A549 (cell line): Measurements from ENCODE around the gene BCL2L11. TPM values are rescaled to one million over a fixed set of nuclear protein-coding genes. Genes with fewer than 3 reads are reported as not detected.
A peak's percentile ranks its signal among the peaks of the same experiment; 100 is the strongest.

Source experiments
- ATAC-seq, 2 experiments: fragments of 200-7000 bp in 1 of 2; fragments of >200 bp in 1 of 2; cut with Nextera tagmentation in 1 of 2; cut with Tn5 transposase in 1 of 2; 3 replicates each; pipeline versions ENCODE4 v1.8.0 to v1.9.1; 2018 to 2020; ENCODE audit warnings: mild to moderate bottlenecking in 1 of 2, moderate library complexity in 1 of 2
- CTCF ChIA-PET: fragments of 300-600 bp; sonication (Branson Sonifier 250); formaldehyde crosslinking; extraction: SDS; loops from one replicate; lab custom pipeline; 2021; ENCODE audit warnings: antibody characterized with exemption, inconsistent platforms; lab: Yijun Ruan, JAX
- POLR2A ChIA-PET: fragments of 350-600 bp; formaldehyde crosslinking; extraction: SDS; loops from one replicate; lab custom pipeline; 2021; ENCODE audit warnings: antibody characterized with exemption, inconsistent platforms; lab: Yijun Ruan, JAX
- DNase-seq, 2 experiments: peaks; one replicate each; pipeline versions ENCODE4 v3.0.0 to v3.0.0-alpha.2; 2011 to 2016; ENCODE audit warnings: low read depth in 1 of 2, low spot score in 1 of 2
- FAIRE-seq: peaks from 2 replicates; lab custom pipeline; 2011; peaks lifted over from hg19 to GRCh38; lab: Jason Lieb, UNC
- H3K27ac ChIP-seq, 2 experiments: fragments of >200 bp; sonication (Bioruptor Twin); formaldehyde crosslinking; 3 replicates each; pipeline ENCODE4 v1.5.1; 2016 to 2017
- H3K4me1 ChIP-seq: fragments of >200 bp; sonication (Bioruptor Twin); formaldehyde crosslinking; 3 replicates; pipeline ENCODE4 v1.6.1; 2016
- H3K4me2 ChIP-seq: fragments of >200 bp; sonication (Bioruptor Twin); formaldehyde crosslinking; 3 replicates; pipeline ENCODE4 v1.6.1; 2016
- H3K4me3 ChIP-seq: fragments of >200 bp; sonication (Bioruptor Twin); formaldehyde crosslinking; 3 replicates; pipeline ENCODE4 v1.5.1; 2016
- H3K9me3 ChIP-seq: fragments of >200 bp; sonication (Bioruptor Twin); formaldehyde crosslinking; 3 replicates; pipeline ENCODE4 v1.6.1; 2016
- BHLHE40 ChIP-seq: IDR thresholded peaks from 2 replicates; pipeline ENCODE4 v1.6.1; 2012; ENCODE audit warnings: low read depth, low read length, inconsistent platforms
- CEBPB ChIP-seq, 2 experiments: fragments of >200 bp in 1 of 2; sonication (Bioruptor Twin) in 1 of 2; formaldehyde crosslinking in 1 of 2; IDR thresholded peaks; 2 replicates each; pipeline ENCODE4 v1.6.1; 2012 to 2016
- CHD2 ChIP-seq: fragments of 150-350 bp; IDR thresholded peaks from 2 replicates; pipeline ENCODE4 v1.6.1; 2014; ENCODE audit warnings: low read length; ENCODE audit not compliant: partially characterized antibody
- EHF ChIP-seq: fragments of 250-450 bp; sonication (Bioruptor Pico); IDR thresholded peaks from 2 replicates; pipeline ENCODE4 v1.5.0; 2020; ENCODE audit warnings: mild to moderate bottlenecking
- FOSL2 ChIP-seq, 2 experiments: fragments of 450-650 bp in 1 of 2; fragments of >200 bp in 1 of 2; sonication (Bioruptor Twin) in 1 of 2; formaldehyde crosslinking; IDR thresholded peaks; 2 replicates each; pipeline versions ENCODE4 v1.5.0 to v1.6.1; 2016 to 2020; ENCODE audit warnings: mild to moderate bottlenecking in 1 of 2, moderate library complexity in 1 of 2
- FOXS1 ChIP-seq: fragments of 250-450 bp; sonication (Bioruptor Pico); IDR thresholded peaks from 2 replicates; pipeline ENCODE4 v1.5.0; 2020; ENCODE audit warnings: mild to moderate bottlenecking, moderate library complexity
- HDAC2 ChIP-seq: fragments of 200-600 bp; sonication (generic); IDR thresholded peaks from 2 replicates; pipeline ENCODE4 v1.6.1; 2016
- HOXA7 ChIP-seq: fragments of 250-450 bp; sonication (Bioruptor Pico); IDR thresholded peaks from 2 replicates; pipeline ENCODE4 v1.5.0; 2020; ENCODE audit warnings: mild to moderate bottlenecking, moderate library complexity
- HOXB13 ChIP-seq: fragments of 250-450 bp; sonication (Bioruptor Pico); IDR thresholded peaks from 2 replicates; pipeline ENCODE4 v1.5.0; 2020; ENCODE audit warnings: low read depth, mild to moderate bottlenecking, moderate library complexity
- JUNB ChIP-seq: fragments of >200 bp; sonication (Bioruptor Twin); formaldehyde crosslinking; IDR thresholded peaks from 2 replicates; pipeline ENCODE4 v1.6.1; 2016
- MYC ChIP-seq: IDR thresholded peaks from 2 replicates; pipeline ENCODE4 v1.6.1; 2012; ENCODE audit warnings: mild to moderate bottlenecking, inconsistent platforms, low read length, improper control_type of control experiment, borderline replicate concordance
- NFE2L2 ChIP-seq: fragments of 150-350 bp; conservative IDR thresholded peaks from 2 replicates; pipeline ENCODE4 v1.6.1; 2014; ENCODE audit warnings: low read length
- NR3C1 ChIP-seq: fragments of >200 bp; sonication (Bioruptor Twin); formaldehyde crosslinking; IDR thresholded peaks from 3 replicates; pipeline ENCODE4 v1.6.1; 2017
- POLR2A ChIP-seq: IDR thresholded peaks from 2 replicates; pipeline ENCODE4 v1.6.1; 2012; ENCODE audit warnings: mild to moderate bottlenecking, low read length
- RARB ChIP-seq: fragments of 250-450 bp; sonication (Bioruptor Pico); IDR thresholded peaks from 2 replicates; pipeline ENCODE4 v1.8.0; 2021; ENCODE audit warnings: mild to moderate bottlenecking, moderate library complexity
- RCOR1 ChIP-seq: fragments of 150-350 bp; IDR thresholded peaks from 2 replicates; pipeline ENCODE4 v1.6.1; 2014; ENCODE audit warnings: antibody characterized with exemption, low read length, low read depth
- ZNF302 ChIP-seq: fragments of 250-450 bp; sonication (Bioruptor Pico); IDR thresholded peaks from 2 replicates; pipeline ENCODE4 v1.9.0; 2021; ENCODE audit warnings: inconsistent platforms, mild to moderate bottlenecking, moderate library complexity
- ZSCAN20 ChIP-seq: fragments of 250-450 bp; sonication (Bioruptor Pico); IDR thresholded peaks from 2 replicates; pipeline ENCODE4 v1.8.0; 2022; ENCODE audit warnings: mild to moderate bottlenecking, moderate library complexity
- WGBS: methylation state at CpG from one replicate; pipeline ENCODE4 v1.1.6; 2017; ENCODE audit errors: missing lambda C conversion rate; 5-methylcytosine and 5-hydroxymethylcytosine counted together
- polyA plus RNA-seq, 4 experiments: library from polyadenylated mRNA; depleted of rRNA in 3 of 4; stranded (reverse); fragments of >200 nt; fragmentation: RNase III in 1 of 4; extraction: RNeasy Plus Mini Kit Qiagen cat#74134 plus additional on column Dnase treatment in 1 of 4; gene quantifications; 2 replicates in 3 of 4; 3 replicates in 1 of 4; pipeline ENCODE4 v1.2.3, GENCODE V29; 2011 to 2017
- TF ChIP-seq, protein P1 (sequence below): fragments of >200 bp; sonication (Bioruptor Twin); formaldehyde crosslinking; IDR thresholded peaks from 3 replicates; pipeline ENCODE4 v1.6.1; 2016
- TF ChIP-seq, protein P2 (sequence below): fragments of 250-450 bp; sonication (Bioruptor Pico); IDR thresholded peaks from 2 replicates; pipeline ENCODE4 v1.5.0; 2020; ENCODE audit warnings: low read depth, mild to moderate bottlenecking, moderate library complexity
- TF ChIP-seq, protein P3 (sequence below): fragments of >200 bp; sonication (Bioruptor Twin); formaldehyde crosslinking; IDR thresholded peaks from 3 replicates; pipeline ENCODE4 v1.5.1; 2016
- TF ChIP-seq, protein P4 (sequence below): IDR thresholded peaks from 2 replicates; pipeline ENCODE4 v1.6.1; 2012
- TF ChIP-seq, protein P5 (sequence below): IDR thresholded peaks from 2 replicates; pipeline ENCODE4 v1.6.1; 2012; ENCODE audit warnings: low read depth, borderline replicate concordance

Gene BCL2L11
- polyA plus RNA-seq, 2 of the 4 experiments (the other 2 are of a cell fraction): 7.4 to 14.5 TPM

DNA sequence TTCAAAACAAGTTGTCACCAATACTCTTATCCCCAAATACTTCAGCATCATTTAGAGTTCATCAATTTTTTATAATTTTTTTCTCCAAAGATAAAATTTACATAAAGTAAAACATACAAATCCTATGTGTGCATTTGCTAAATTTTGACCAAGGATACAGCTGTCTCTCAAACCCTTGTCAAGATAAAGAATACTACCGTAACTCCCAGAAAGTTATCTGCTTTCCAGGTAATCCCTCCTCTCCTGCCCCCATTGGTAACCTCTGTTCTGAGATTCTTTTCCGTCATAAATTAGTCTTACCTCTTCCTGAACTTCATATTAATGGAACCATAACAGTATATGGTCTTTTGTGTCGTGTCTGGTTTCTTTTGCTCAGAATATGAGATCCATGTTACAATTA, 49.2 kb downstream of the BCL2L11 start:
- Histone ChIP-seq H3K27ac (peak overlapping the region; percentile 33 to 75; a peak in 1 of 6 replicates), H3K9me3 (no peaks in the 10 kb centered on the region)
- no peak for FAIRE-seq
- no peak for ATAC-seq
- 90% methylated on average over 3 of the region's 3 CpGs for WGBS
- TF ChIP-seq, protein P1, sequence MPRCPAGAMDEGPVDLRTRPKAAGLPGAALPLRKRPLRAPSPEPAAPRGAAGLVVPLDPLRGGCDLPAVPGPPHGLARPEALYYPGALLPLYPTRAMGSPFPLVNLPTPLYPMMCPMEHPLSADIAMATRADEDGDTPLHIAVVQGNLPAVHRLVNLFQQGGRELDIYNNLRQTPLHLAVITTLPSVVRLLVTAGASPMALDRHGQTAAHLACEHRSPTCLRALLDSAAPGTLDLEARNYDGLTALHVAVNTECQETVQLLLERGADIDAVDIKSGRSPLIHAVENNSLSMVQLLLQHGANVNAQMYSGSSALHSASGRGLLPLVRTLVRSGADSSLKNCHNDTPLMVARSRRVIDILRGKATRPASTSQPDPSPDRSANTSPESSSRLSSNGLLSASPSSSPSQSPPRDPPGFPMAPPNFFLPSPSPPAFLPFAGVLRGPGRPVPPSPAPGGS: no peak
- TF ChIP-seq, protein P2, sequence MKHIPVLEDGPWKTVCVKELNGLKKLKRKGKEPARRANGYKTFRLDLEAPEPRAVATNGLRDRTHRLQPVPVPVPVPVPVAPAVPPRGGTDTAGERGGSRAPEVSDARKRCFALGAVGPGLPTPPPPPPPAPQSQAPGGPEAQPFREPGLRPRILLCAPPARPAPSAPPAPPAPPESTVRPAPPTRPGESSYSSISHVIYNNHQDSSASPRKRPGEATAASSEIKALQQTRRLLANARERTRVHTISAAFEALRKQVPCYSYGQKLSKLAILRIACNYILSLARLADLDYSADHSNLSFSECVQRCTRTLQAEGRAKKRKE: no peak
- no peak for TF ChIP-seq NR3C1
- TF ChIP-seq CHD2: no peak
- TF ChIP-seq, protein P3, sequence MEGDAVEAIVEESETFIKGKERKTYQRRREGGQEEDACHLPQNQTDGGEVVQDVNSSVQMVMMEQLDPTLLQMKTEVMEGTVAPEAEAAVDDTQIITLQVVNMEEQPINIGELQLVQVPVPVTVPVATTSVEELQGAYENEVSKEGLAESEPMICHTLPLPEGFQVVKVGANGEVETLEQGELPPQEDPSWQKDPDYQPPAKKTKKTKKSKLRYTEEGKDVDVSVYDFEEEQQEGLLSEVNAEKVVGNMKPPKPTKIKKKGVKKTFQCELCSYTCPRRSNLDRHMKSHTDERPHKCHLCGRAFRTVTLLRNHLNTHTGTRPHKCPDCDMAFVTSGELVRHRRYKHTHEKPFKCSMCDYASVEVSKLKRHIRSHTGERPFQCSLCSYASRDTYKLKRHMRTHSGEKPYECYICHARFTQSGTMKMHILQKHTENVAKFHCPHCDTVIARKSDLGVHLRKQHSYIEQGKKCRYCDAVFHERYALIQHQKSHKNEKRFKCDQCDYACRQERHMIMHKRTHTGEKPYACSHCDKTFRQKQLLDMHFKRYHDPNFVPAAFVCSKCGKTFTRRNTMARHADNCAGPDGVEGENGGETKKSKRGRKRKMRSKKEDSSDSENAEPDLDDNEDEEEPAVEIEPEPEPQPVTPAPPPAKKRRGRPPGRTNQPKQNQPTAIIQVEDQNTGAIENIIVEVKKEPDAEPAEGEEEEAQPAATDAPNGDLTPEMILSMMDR: no peak
- no peak for TF ChIP-seq POLR2A
- TF ChIP-seq FOSL2 (IDR thresholded peaks at IDR 0.05): no peak
- TF ChIP-seq FOSL2 (CRISPR knock-in tag; IDR thresholded peaks at IDR 0.05): no peak
- TF ChIP-seq ZNF302 (CRISPR knock-in tag): no peak
- TF ChIP-seq NFE2L2: no peak
- TF ChIP-seq, all 56 proteins: peak for 0
- Histone ChIP-seq H3K4me3 (no peak overlapping the region), H3K4me1 (peaks cover 41% of the 10 kb centered on the region), H3K4me2 (no peak overlapping the region)
- DNase-seq: no peak
- POLR2A ChIA-PET: no interaction called here
- CTCF ChIA-PET: interaction anchor here (1.8 kb wide), 1 partner anchor 8 kb away, joined by 8 read pairs; no protein-coding TSS in a partner anchor

DNA sequence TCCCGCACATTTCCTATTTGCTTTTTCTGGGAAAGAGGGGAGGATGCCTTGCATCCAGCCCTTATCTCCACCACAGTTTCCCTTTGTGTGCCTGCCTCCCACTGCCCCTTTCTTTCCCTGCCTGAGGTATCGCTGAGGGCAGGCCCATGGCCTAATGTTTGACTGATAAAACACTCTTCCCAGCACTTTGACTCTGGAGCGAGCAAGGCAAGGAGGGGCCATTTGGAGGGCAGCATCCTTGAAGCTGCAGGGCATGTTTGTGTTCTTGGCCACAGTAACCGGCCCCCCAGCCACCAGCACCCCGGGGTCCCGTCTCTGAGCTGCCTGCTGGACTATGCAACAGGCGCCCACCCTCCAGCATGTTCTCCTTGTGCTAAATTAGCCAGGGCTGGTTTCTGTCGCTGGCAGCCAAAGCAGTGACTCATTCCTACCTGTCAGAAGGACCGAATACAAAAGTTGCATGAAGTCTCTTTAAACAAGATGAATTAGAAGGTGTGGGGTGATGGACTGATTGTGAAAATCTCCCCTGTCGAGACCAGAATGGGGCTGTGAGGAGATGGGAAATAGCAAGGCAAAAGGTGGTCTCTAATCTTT, 50.7 kb downstream of the BCL2L11 start:
- TF ChIP-seq ZSCAN20 (CRISPR knock-in tag): no peak
- no peak for TF ChIP-seq CEBPB (IDR thresholded peaks at IDR 0.05)
- no peak for TF ChIP-seq FOXS1 (CRISPR knock-in tag)
- TF ChIP-seq RARB (CRISPR knock-in tag): no peak
- no peak for TF ChIP-seq MYC
- no peak for TF ChIP-seq HDAC2
- TF ChIP-seq HOXB13: no peak
- TF ChIP-seq HOXA7 (CRISPR knock-in tag): no peak
- TF ChIP-seq FOSL2 (IDR thresholded peaks at IDR 0.05): no peak
- TF ChIP-seq FOSL2 (CRISPR knock-in tag; IDR thresholded peaks at IDR 0.05): no peak
- no peak for TF ChIP-seq EHF
- TF ChIP-seq NR3C1: no peak
- TF ChIP-seq, protein P4, sequence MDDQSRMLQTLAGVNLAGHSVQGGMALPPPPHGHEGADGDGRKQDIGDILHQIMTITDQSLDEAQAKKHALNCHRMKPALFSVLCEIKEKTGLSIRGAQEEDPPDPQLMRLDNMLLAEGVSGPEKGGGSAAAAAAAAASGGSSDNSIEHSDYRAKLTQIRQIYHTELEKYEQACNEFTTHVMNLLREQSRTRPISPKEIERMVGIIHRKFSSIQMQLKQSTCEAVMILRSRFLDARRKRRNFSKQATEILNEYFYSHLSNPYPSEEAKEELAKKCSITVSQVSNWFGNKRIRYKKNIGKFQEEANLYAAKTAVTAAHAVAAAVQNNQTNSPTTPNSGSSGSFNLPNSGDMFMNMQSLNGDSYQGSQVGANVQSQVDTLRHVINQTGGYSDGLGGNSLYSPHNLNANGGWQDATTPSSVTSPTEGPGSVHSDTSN: no peak
- no peak for TF ChIP-seq JUNB
- TF ChIP-seq BHLHE40: no peak
- no peak for TF ChIP-seq RCOR1
- TF ChIP-seq, protein P5, sequence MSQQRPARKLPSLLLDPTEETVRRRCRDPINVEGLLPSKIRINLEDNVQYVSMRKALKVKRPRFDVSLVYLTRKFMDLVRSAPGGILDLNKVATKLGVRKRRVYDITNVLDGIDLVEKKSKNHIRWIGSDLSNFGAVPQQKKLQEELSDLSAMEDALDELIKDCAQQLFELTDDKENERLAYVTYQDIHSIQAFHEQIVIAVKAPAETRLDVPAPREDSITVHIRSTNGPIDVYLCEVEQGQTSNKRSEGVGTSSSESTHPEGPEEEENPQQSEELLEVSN: no peak
- 0 out of 3 replicates have a peak overlapping the region, but pooled peaks have one; percentile 11 for H3K4me2 ChIP-seq
- CTCF ChIA-PET: no interaction called here
- DNase-seq: no peak
- no peak for ATAC-seq
- no peaks in the 10 kb centered on the region for H3K9me3 ChIP-seq
- POLR2A ChIA-PET: no interaction called here
- H3K27ac ChIP-seq: peak overlapping the region; percentile 12 to 68; a peak in 4 of 6 replicates
- no peak overlapping the region for H3K4me3 ChIP-seq
- 63% methylated on average over 9 of the region's 10 CpGs for WGBS
- FAIRE-seq: no peak
- peaks cover 52% of the 10 kb centered on the region for H3K4me1 ChIP-seq
